ENCODE measurements around the gene MAPKAPK2.

MAPKAPK2 gene

GRCh38 chr1:206709772-206710459 is 25.2 kb downstream of the MAPKAPK2 start:
- no peak for DNase-seq (ENCODE audit: low read depth)
- H3K4me3 ChIP-seq (ENCODE audit: low read depth, low read length), result no peak overlapping the region
- TF ChIP-seq CTCF (IDR thresholded peaks at IDR 0.05; ENCODE audit: insufficient read depth, low read depth, low read length, missing control alignments), result no peak

GRCh38 chr1:206710460-206710823 is 25.7 kb downstream of the MAPKAPK2 start:
- no peak for DNase-seq (ENCODE audit: low read depth)
- no peak for TF ChIP-seq CTCF (IDR thresholded peaks at IDR 0.05; ENCODE audit: insufficient read depth, low read depth, low read length, missing control alignments)
- H3K4me3 ChIP-seq (ENCODE audit: low read depth, low read length), result no peak overlapping the region

GRCh38 chr1:206713070-206713469 is 28.4 kb downstream of the MAPKAPK2 start:
- no peak for DNase-seq (ENCODE audit: low read depth)

DNA sequence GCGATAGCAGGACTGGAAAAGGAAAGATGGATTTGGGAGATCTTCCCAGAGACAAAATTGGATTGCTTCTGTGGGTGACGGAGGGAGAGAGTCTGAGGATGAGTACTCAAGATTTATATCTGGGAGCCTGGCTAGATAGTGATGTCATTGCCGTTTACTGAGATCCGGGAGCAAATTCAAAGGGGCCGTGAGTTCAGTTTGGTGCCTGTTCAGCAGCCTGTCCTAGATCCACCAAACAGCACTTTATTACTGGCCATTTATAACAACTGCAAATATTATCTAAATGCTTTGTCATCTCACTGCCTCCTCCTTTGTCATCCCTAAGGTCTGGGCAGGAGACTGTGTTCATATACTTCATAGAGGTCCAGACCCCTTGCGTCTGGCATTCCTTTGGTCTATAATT is 29.2 kb downstream of the MAPKAPK2 start:
- no peak for TF ChIP-seq CTCF (IDR thresholded peaks at IDR 0.05; ENCODE audit: insufficient read depth, low read depth, low read length, missing control alignments)
- DNase-seq (ENCODE audit: low read depth), result no peak
- no peak overlapping the region for H3K4me3 ChIP-seq (ENCODE audit: low read depth, low read length)

More at GRCh38 chr1:206713070-206713469, 28.4 kb downstream of the MAPKAPK2 start:
- TF ChIP-seq CTCF (IDR thresholded peaks at IDR 0.05; ENCODE audit: insufficient read depth, low read depth, low read length, missing control alignments), result no peak
- no peak overlapping the region for H3K4me3 ChIP-seq (ENCODE audit: low read depth, low read length)

- H3K4me3 ChIP-seq (ENCODE audit: low read depth, low read length), result no peak overlapping the region
- no peak for TF ChIP-seq CTCF (IDR thresholded peaks at IDR 0.05; ENCODE audit: insufficient read depth, low read depth, low read length, missing control alignments)
- DNase-seq (ENCODE audit: low read depth), result no peak
Measured at GRCh38 chr1:206714331-206715058, 29.8 kb downstream of the MAPKAPK2 start.

GRCh38 chr1:206715120-206715519 is 30.4 kb downstream of the MAPKAPK2 start:
- no peak for DNase-seq (ENCODE audit: low read depth)
- no peak overlapping the region for H3K4me3 ChIP-seq (ENCODE audit: low read depth, low read length)
- no peak for TF ChIP-seq CTCF (IDR thresholded peaks at IDR 0.05; ENCODE audit: insufficient read depth, low read depth, low read length, missing control alignments)

All from GM12865 (cell line).